HCT116 (cell line): Measurements from ENCODE around the gene C6orf132. TPM values are rescaled to one million over a fixed set of nuclear protein-coding genes. Genes with fewer than 3 reads are reported as not detected.

ENCODE experiments used
- ATAC-seq: fragments of 200-7000 bp; cut with Tn5 transposase; 2 replicates; pipeline ENCODE4 v1.9.1; 2020; ENCODE audit warnings: mild to moderate bottlenecking, moderate library complexity
- BruUV-seq: library from RNA; stranded (reverse); fragments of 400-500 nt; replicated peaks from 2 replicates; lab custom pipeline; 2021; lab: Mats Ljungman, UMichigan
- CTCF ChIA-PET: fragments of 300-600 bp; sonication (Branson Sonifier 250); formaldehyde crosslinking; loops from one replicate; lab custom pipeline; 2021; ENCODE audit warnings: antibody characterized with exemption; lab: Charles Lee
- POLR2A ChIA-PET: fragments of 300-600, 350-600 bp; sonication (Branson Sonifier 250); formaldehyde crosslinking; loops from one replicate; lab custom pipeline; 2021; ENCODE audit warnings: antibody characterized with exemption; lab: Charles Lee
- RAD21 ChIA-PET, 2 experiments: fragments of 300-600 bp; sonication (Branson Sonifier 250); formaldehyde crosslinking; loops; one replicate each; lab custom pipeline; 2023; ENCODE audit warnings: low total read pairs in 2 of 2; ENCODE audit not compliant: uncharacterized antibody in 2 of 2, unreplicated experiment in 2 of 2, low non-redundant PET in 1 of 2; lab: Charles Lee
- DNase-seq: peaks from one replicate; pipeline ENCODE4 v3.0.0-alpha.2; 2010; ENCODE audit warnings: low read depth, low spot score
- H2AFZ ChIP-seq: fragments of 200-600 bp; shearing (Covaris generic), sonication (generic); 2 replicates; pipeline ENCODE4 v1.6.1; 2017; ENCODE audit warnings: low read depth, mixed run types, mixed read lengths, antibody characterized with exemption, low read length; ENCODE audit not compliant: poor library complexity, severe bottlenecking
- H3K27ac ChIP-seq: 2 replicates; pipeline ENCODE4 v1.5.1; 2012; ENCODE audit warnings: low read depth, low read length
- H3K27me3 ChIP-seq: fragments of 200-600 bp; sonication (generic); 2 replicates; pipeline ENCODE4 v1.6.1; 2016; ENCODE audit warnings: mixed run types, low read length, mixed read lengths; ENCODE audit not compliant: insufficient read depth
- H3K36me3 ChIP-seq, 2 experiments: fragments of 200-500 bp in 1 of 2; fragments of 200-600 bp in 1 of 2; sonication (Bioruptor generic) in 1 of 2; sonication (generic) in 1 of 2; 2 replicates each; pipeline versions ENCODE4 v1.5.1 to v1.6.1; 2014 to 2016; ENCODE audit warnings: low read length in 2 of 2, inconsistent platforms in 1 of 2, mixed read lengths in 1 of 2, mixed run types in 1 of 2; ENCODE audit not compliant: insufficient read depth in 2 of 2, control insufficient read depth in 1 of 2
- H3K4me1 ChIP-seq, 2 experiments: fragments of 200-600 bp in 1 of 2; sonication (generic) in 1 of 2; 2 replicates each; pipeline versions ENCODE4 v1.5.1 to v1.6.1; 2012 to 2017; ENCODE audit warnings: low read length in 2 of 2, inconsistent platforms in 1 of 2, mild to moderate bottlenecking in 1 of 2, mixed read lengths in 1 of 2, mixed run types in 1 of 2, moderate library complexity in 1 of 2; ENCODE audit not compliant: insufficient read depth in 2 of 2, control insufficient read depth in 1 of 2
- H3K4me2 ChIP-seq: fragments of 200-600 bp; sonication (generic); 2 replicates; pipeline ENCODE4 v1.6.1; 2017; ENCODE audit warnings: mixed run types, low read length, mixed read lengths
- H3K4me3 ChIP-seq, 2 experiments: fragments of 200-600 bp in 1 of 2; sonication (generic) in 1 of 2; replicated peaks in 1 of 2; 2 replicates each; pipeline ENCODE4 v1.5.1; 2011 to 2016; ENCODE audit warnings: low read length in 2 of 2, control low read depth in 1 of 2, low read depth in 1 of 2, mild to moderate bottlenecking in 1 of 2, mixed read lengths in 1 of 2, mixed run types in 1 of 2
- H3K79me2 ChIP-seq: fragments of 200-600 bp; sonication (generic); 2 replicates; pipeline ENCODE4 v1.6.1; 2017; ENCODE audit warnings: mild to moderate bottlenecking, mixed run types, low read length, moderate library complexity, mixed read lengths; ENCODE audit not compliant: insufficient read depth
- H3K9ac ChIP-seq: fragments of 200-600 bp; sonication (generic); 2 replicates; pipeline ENCODE4 v1.6.1; 2016; ENCODE audit warnings: low read length, mixed read lengths
- H3K9me2 ChIP-seq: fragments of 200-600 bp; sonication (generic), shearing (Covaris generic); 2 replicates; pipeline ENCODE4 v1.6.1; 2017; ENCODE audit warnings: mixed run types, mild to moderate bottlenecking, moderate library complexity; ENCODE audit not compliant: insufficient read depth
- H3K9me3 ChIP-seq, 2 experiments: fragments of 200-500 bp in 1 of 2; fragments of 200-600 bp in 1 of 2; sonication (Bioruptor generic) in 1 of 2; sonication (generic) in 1 of 2; 2 replicates each; pipeline ENCODE4 v1.6.1; 2014 to 2017; ENCODE audit warnings: low read length in 2 of 2, mixed read lengths in 2 of 2, inconsistent platforms in 1 of 2, low read depth in 1 of 2, mild to moderate bottlenecking in 1 of 2, mixed run types in 1 of 2, moderate library complexity in 1 of 2; ENCODE audit not compliant: control insufficient read depth in 1 of 2, insufficient read depth in 1 of 2
- H4K20me1 ChIP-seq: fragments of 200-600 bp; sonication (generic), shearing (Covaris generic); 2 replicates; pipeline ENCODE4 v1.6.1; 2017; ENCODE audit warnings: mixed run types, mild to moderate bottlenecking, moderate library complexity; ENCODE audit not compliant: insufficient read depth
- ELF1 ChIP-seq: IDR thresholded peaks from 2 replicates; pipeline ENCODE4 v1.6.1; 2012; ENCODE audit warnings: low read depth, borderline replicate concordance
- EZH2 ChIP-seq: fragments of 200-600 bp; sonication (generic); IDR thresholded peaks from 2 replicates; pipeline ENCODE4 v1.6.1; 2017; ENCODE audit warnings: antibody characterized with exemption, mixed run types
- RAD21 ChIP-seq: IDR thresholded peaks from 2 replicates; pipeline ENCODE4 v1.6.1; 2012; ENCODE audit warnings: low read depth, mild to moderate bottlenecking
- ZNF274 ChIP-seq: fragments of 200-500 bp; sonication (Bioruptor generic); IDR thresholded peaks from 2 replicates; pipeline ENCODE4 v1.6.1; 2014; ENCODE audit warnings: mild to moderate bottlenecking, low read depth, low read length, inconsistent platforms
- intact Hi-C: fragments of 100-400 bp; cut with micrococcal nuclease; formaldehyde crosslinking; loops from 2 replicates; pipeline ENCODE4 v1.10.0; 2022
- total RNA-seq: library from RNA; stranded (reverse); gene quantifications from one replicate; pipeline ENCODE4 v1.2.1, GENCODE V29; 2021; ENCODE audit not compliant: unreplicated experiment
- TF ChIP-seq, protein P1 (sequence below), 3 experiments: fragments of 200-600 bp in 1 of 3; sonication (generic) in 1 of 3; IDR thresholded peaks in 2 of 3; conservative IDR thresholded peaks in 1 of 3; 2 replicates each; pipeline ENCODE4 v1.5.1; 2012 to 2017; ENCODE audit warnings: low read depth in 2 of 3, low read length in 2 of 3, antibody characterized with exemption in 1 of 3, borderline replicate concordance in 1 of 3, control low read depth in 1 of 3, mild to moderate bottlenecking in 1 of 3, mixed read lengths in 1 of 3, mixed run types in 1 of 3, moderate library complexity in 1 of 3; ENCODE audit not compliant: insufficient read depth in 1 of 3
- TF ChIP-seq, protein P2 (sequence below): IDR thresholded peaks from 2 replicates; pipeline ENCODE4 v1.6.1; 2012

C6orf132 gene
- total RNA-seq, 1 experiment from 2014 or later: 18.9 TPM

DNA sequence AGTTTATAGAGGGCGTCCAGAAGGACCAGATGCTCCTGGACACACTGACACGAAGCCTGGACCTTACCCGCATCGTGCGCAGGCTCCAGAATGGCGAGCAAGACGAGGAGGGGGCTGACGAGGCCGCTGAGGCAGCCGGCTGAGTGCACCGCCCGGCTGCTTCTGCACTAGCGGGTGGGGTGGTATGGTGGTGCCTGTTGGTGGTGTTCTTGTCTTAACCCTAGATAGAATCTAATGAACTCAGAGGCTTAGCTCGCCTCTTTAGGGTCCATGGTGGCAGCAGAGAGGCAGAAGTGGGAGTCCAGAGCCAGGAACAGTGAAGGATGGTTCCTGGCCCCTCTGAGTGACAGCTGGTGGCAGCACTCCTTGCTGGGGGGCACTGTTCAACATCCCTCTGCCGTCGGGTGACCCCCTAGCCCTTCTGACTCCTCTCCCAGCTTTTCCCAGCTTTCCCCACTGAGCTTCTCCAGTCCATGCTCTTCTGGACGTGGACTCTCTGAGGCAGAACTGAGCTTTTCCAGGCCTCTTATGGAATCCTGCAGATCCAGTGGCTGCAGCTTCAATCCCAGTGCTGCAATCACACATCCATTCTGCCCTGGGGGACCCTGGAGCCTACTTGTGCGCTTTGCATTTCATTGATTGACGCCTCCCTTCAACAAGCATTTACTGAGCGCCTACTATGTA, 37.0 kb upstream of the C6orf132 start:
- no peak for DNase-seq
- H3K79me2 ChIP-seq: no peaks in the 10 kb centered on the region
- 0 out of 2 replicates have a peak, but pooled peaks have one; percentile 25 for ATAC-seq
- H3K9me2 ChIP-seq: no peaks in the 10 kb centered on the region
- H3K27me3 ChIP-seq: no peaks in the 10 kb centered on the region
- H4K20me1 ChIP-seq: no peaks in the 10 kb centered on the region
- H3K4me1 ChIP-seq: peaks cover 0 to 4% of the 10 kb centered on the region in 2 experiments; a peak in 1 of 4 replicates
- POLR2A ChIA-PET: no interaction called here
- H2AFZ ChIP-seq: no peak overlapping the region
- no TSS peak for BruUV-seq
- H3K4me3 ChIP-seq: no peak overlapping the region
- no peaks in the 10 kb centered on the region for H3K9me3 ChIP-seq
- intact Hi-C loops: no loop called here
- H3K4me2 ChIP-seq: no peak overlapping the region
- CTCF ChIA-PET: no interaction called here
- no peak for TF ChIP-seq RAD21
- TF ChIP-seq EZH2: no peak
- no peak overlapping the region for H3K9ac ChIP-seq
- H3K27ac ChIP-seq: no peak overlapping the region
- RAD21 ChIA-PET: no interaction called here
- H3K36me3 ChIP-seq: no peaks in the 10 kb centered on the region

DNA sequence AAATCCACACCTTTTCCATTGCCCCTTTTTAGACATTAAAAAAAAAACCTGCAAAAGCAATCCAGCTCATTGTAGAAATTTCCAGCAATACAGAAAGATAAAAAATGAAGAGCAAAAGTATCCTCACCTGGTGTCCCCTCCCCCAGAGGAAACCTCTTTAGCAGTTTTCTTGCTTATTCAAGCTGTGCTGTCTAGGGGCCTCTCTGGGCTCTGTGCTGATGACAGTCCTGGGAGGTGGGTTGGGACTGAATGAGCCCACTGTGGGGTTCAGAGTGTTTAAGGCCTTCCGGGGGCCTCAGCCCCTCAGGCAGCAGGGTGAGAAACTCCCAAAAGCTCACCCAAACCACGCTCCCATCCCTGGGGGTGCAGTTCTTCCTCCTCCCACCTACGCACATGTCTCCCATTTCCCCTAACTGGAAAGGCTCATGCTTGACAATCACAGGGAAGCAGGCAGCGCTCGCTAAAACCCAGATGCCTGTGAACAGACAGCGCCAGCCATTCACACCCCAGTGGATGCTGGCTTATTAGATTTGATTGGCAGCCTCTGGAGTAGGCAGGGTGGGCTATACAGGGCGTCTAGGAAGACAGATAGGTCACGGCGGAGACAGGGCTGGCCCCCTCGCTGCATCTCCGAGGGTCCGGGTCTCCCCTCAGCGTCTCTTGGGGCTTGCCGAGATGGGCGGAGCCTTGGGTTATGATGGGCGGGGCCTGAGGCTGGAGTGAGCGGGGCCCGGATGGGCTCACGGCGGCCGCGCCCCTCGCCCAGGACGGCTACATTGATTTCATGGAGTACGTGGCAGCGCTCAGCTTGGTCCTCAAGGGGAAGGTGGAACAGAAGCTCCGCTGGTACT, 35.3 kb upstream of the C6orf132 start:
- Histone ChIP-seq H3K36me3 (no peaks in the 10 kb centered on the region), H3K27ac (no peak overlapping the region), H3K79me2 (no peaks in the 10 kb centered on the region), H4K20me1 (no peaks in the 10 kb centered on the region), H3K27me3 (no peaks in the 10 kb centered on the region), H3K9me3 (no peaks in the 10 kb centered on the region), H3K4me3 (no peak overlapping the region), H3K4me2 (no peak overlapping the region), H3K4me1 (peaks cover 0 to 4% of the 10 kb centered on the region in 2 experiments; a peak in 1 of 4 replicates), H3K9ac (no peak overlapping the region), H3K9me2 (no peaks in the 10 kb centered on the region), H2AFZ (no peak overlapping the region)
- TF ChIP-seq ZNF274 (no peak), RAD21 (no peak), ELF1 (no peak)
- TF ChIP-seq, protein P1, sequence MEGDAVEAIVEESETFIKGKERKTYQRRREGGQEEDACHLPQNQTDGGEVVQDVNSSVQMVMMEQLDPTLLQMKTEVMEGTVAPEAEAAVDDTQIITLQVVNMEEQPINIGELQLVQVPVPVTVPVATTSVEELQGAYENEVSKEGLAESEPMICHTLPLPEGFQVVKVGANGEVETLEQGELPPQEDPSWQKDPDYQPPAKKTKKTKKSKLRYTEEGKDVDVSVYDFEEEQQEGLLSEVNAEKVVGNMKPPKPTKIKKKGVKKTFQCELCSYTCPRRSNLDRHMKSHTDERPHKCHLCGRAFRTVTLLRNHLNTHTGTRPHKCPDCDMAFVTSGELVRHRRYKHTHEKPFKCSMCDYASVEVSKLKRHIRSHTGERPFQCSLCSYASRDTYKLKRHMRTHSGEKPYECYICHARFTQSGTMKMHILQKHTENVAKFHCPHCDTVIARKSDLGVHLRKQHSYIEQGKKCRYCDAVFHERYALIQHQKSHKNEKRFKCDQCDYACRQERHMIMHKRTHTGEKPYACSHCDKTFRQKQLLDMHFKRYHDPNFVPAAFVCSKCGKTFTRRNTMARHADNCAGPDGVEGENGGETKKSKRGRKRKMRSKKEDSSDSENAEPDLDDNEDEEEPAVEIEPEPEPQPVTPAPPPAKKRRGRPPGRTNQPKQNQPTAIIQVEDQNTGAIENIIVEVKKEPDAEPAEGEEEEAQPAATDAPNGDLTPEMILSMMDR (IDR thresholded peaks at IDR 0.05 in 2 of 3, conservative IDR thresholded peaks at IDR 0.05 in 1 of 3; ENCODE audit: borderline replicate concordance in 1 of 3, insufficient read depth in 1 of 3, low read depth in 2 of 3, low read length in 2 of 3): no peak
- TF ChIP-seq, protein P2, sequence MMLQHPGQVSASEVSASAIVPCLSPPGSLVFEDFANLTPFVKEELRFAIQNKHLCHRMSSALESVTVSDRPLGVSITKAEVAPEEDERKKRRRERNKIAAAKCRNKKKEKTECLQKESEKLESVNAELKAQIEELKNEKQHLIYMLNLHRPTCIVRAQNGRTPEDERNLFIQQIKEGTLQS: no peak
- ATAC-seq: no peak
- ChIA-PET CTCF (no interaction called here), POLR2A (no interaction called here), RAD21 (no interaction called here)
- intact Hi-C loops: no loop called here
- BruUV-seq: no TSS peak
- no peak for DNase-seq
